Neural crest cell (in vitro differentiated cells): ENCODE measurements around the gene HDAC10. TPM values are rescaled to one million over a fixed set of nuclear protein-coding genes. Genes with fewer than 3 reads are reported as not detected.

Source experiments
- DNase-seq: peaks from one replicate; pipeline ENCODE4 v3.0.0; 2021; ENCODE audit warnings: low read depth, mixed read lengths, low spot score
- H3K27ac Mint-ChIP-seq: one replicate; pipeline ENCODE4 v1.8.0; 2021; ENCODE audit warnings: mild to moderate bottlenecking, mixed read lengths; ENCODE audit not compliant: unreplicated experiment
- H3K27me3 Mint-ChIP-seq: 2 replicates; pipeline ENCODE4 v1.8.0; 2021; ENCODE audit warnings: low read depth, mild to moderate bottlenecking, mixed read lengths
- H3K36me3 Mint-ChIP-seq: 2 replicates; pipeline ENCODE4 v1.8.0; 2021; ENCODE audit warnings: low read depth, mild to moderate bottlenecking, mixed read lengths
- H3K4me1 Mint-ChIP-seq: 2 replicates; pipeline ENCODE4 v1.8.0; 2021; ENCODE audit warnings: mixed read lengths
- H3K4me3 Mint-ChIP-seq: one replicate; pipeline ENCODE4 v1.8.0; 2021; ENCODE audit warnings: mild to moderate bottlenecking, mixed read lengths
- H3K9me3 Mint-ChIP-seq: 2 replicates; pipeline ENCODE4 v1.8.0; 2021; ENCODE audit warnings: mixed read lengths
- total RNA-seq: library from RNA; stranded (reverse); gene quantifications from 2 replicates; pipeline ENCODE4 v1.2.1, GENCODE V29; 2021
- TF ChIP-seq, protein P1 (sequence below): fragments of 200-600 bp; sonication (generic); conservative IDR thresholded peaks from 2 replicates; pipeline ENCODE4 v1.5.0; 2021; ENCODE audit warnings: antibody characterized with exemption, mild to moderate bottlenecking

Gene HDAC10
- total RNA-seq, 1 donor from 2014 or later: 52.9 TPM

- TF ChIP-seq, protein P1, sequence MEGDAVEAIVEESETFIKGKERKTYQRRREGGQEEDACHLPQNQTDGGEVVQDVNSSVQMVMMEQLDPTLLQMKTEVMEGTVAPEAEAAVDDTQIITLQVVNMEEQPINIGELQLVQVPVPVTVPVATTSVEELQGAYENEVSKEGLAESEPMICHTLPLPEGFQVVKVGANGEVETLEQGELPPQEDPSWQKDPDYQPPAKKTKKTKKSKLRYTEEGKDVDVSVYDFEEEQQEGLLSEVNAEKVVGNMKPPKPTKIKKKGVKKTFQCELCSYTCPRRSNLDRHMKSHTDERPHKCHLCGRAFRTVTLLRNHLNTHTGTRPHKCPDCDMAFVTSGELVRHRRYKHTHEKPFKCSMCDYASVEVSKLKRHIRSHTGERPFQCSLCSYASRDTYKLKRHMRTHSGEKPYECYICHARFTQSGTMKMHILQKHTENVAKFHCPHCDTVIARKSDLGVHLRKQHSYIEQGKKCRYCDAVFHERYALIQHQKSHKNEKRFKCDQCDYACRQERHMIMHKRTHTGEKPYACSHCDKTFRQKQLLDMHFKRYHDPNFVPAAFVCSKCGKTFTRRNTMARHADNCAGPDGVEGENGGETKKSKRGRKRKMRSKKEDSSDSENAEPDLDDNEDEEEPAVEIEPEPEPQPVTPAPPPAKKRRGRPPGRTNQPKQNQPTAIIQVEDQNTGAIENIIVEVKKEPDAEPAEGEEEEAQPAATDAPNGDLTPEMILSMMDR: no peak
- Mint-ChIP-seq H3K4me1 (no peaks in the 10 kb centered on the region), H3K27me3 (no peaks in the 10 kb centered on the region), H3K9me3 (no peaks in the 10 kb centered on the region), H3K36me3 (peaks cover 10% of the 10 kb centered on the region), H3K27ac (no peak overlapping the region), H3K4me3 (no peak overlapping the region)
- no peak for DNase-seq
These were observed 31.9 kb downstream of the HDAC10 start for GRCh38 chr22:50218996-50219727.

DNA sequence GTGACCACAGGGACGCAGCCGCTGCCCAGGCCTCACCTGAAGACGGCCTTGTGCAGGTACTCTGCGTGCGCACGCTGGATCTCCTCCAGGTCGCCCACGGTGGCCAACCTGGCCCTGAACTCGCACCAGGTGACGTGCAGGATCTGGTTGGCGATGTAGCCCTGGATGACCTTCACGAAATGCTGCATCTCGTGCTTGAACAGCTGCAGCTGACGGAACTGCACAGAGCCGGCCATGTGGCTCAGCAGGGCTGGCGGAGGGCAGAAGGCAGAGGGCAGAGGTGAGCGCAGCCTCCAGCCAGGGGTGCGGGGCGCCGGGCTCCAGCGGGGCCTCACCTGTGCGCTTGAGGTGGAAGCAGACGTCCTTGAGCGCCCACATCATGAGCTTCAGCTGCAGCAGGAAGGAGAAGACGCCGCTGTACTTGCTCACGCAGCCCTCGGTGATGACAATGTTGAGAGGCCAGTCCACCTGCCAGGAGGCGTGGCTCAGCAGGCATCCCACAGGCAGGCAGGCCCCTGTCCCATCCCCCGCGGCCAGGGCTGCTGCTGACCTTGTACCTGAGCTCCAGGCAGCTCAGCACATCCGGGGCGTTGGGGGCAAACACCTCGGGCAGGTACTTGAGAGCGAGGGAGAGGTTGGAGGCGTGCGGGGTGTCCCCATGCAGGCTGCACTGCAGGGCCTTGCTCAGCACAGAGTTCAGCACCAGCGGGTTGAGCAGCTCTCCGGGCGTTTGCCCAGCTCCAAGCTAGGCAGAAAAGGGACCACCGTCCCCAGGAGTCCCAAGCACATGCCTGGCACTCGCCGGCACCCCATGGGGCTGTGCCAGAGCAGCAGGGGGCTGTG lies 32.7 kb downstream of the HDAC10 start:
- no peak for DNase-seq
- TF ChIP-seq, protein P1: no peak
- Mint-ChIP-seq H3K9me3 (no peaks in the 10 kb centered on the region), H3K4me3 (no peak overlapping the region), H3K27ac (no peak overlapping the region), H3K36me3 (peaks cover 16% of the 10 kb centered on the region), H3K4me1 (no peaks in the 10 kb centered on the region), H3K27me3 (no peaks in the 10 kb centered on the region)

- Mint-ChIP-seq H3K27me3 (no peaks in the 10 kb centered on the region), H3K4me1 (no peaks in the 10 kb centered on the region), H3K4me3 (no peak overlapping the region), H3K27ac (no peak overlapping the region), H3K9me3 (no peaks in the 10 kb centered on the region), H3K36me3 (peaks cover 17% of the 10 kb centered on the region)
- TF ChIP-seq, protein P1: no peak
- no peak for DNase-seq
These were observed 33.4 kb downstream of the HDAC10 start for GRCh38 chr22:50217543-50218152.

DNA sequence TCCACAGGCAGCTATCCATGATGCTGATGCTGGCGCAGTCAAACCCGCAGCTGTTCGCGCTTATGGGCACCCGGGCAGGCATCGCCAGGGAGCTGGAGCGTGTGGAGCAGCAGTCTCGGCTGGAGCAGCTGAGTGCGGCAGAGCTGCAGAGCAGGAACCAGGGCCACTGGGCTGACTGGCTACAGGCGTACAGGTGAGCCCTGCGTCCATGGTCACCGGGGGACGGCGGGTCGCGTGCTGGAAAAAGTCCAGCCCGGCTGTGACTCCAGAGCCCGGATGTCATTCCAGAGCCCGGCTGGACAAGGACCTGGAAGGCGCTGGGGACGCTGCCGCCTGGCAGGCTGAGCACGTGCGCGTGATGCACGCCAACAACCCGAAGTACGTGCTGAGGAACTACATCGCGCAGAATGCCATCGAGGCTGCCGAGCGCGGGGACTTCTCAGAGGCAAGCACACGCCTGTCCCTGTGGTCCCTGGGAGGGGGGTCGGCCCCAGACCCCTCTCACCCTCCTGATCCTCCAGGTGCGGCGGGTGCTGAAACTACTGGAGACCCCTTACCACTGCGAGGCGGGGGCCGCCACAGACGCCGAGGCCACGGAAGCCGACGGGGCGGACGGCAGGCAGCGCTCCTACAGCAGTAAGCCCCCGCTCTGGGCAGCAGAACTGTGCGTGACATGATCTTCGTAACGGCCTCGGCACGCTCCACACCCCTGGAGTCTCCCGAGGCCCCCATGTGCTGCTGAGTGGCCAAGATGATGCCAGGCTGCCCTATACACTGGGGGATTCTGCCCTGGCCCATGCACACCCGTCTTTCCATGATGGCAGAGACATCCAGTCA lies 34.2 kb downstream of the HDAC10 start:
- no peak overlapping the region for H3K4me3 Mint-ChIP-seq
- no peaks in the 10 kb centered on the region for H3K4me1 Mint-ChIP-seq
- H3K36me3 Mint-ChIP-seq: peaks cover 23% of the 10 kb centered on the region
- no peaks in the 10 kb centered on the region for H3K9me3 Mint-ChIP-seq
- TF ChIP-seq, protein P1: no peak
- no peaks in the 10 kb centered on the region for H3K27me3 Mint-ChIP-seq
- no peak overlapping the region for H3K27ac Mint-ChIP-seq
- no peak for DNase-seq
